Breast epithelium (tissue), 3 donors: ENCODE measurements around the gene CHSY1.

Experiments
- CTCF ChIP-seq, 3 donors: fragments of 450-650 bp; IDR thresholded peaks; one replicate each; pipeline ENCODE4 v1.5.1; 2016 to 2017; ENCODE audit warnings: antibody characterized with exemption in 3 of 3, mild to moderate bottlenecking in 3 of 3, moderate library complexity in 3 of 3
- POLR2A ChIP-seq: fragments of 450-650 bp; IDR thresholded peaks from one replicate; pipeline ENCODE4 v1.6.1; 2016; ENCODE audit warnings: antibody characterized with exemption, mild to moderate bottlenecking, moderate library complexity
- POLR2AphosphoS5 ChIP-seq, 3 donors: sonication (generic); formaldehyde crosslinking; IDR thresholded peaks; one replicate each; pipeline ENCODE4 v1.6.1; 2017; ENCODE audit warnings: antibody characterized with exemption in 3 of 3

- TF ChIP-seq CTCF (IDR thresholded peaks at IDR 0.05) (no peak), POLR2A (no peak), POLR2AphosphoS5 (IDR thresholded peaks at IDR 0.05) (no peak)
These were observed 11.5 kb downstream of the CHSY1 start for GRCh38 chr15:101240358-101240757.
